ENCODE results near the gene DDIAS.
"Not testable (repeated sequence)": the region's sequence is repeated elsewhere in the genome, so short reads cannot be mapped to it uniquely, and the experiment has no call there.

DDIAS gene

DNA sequence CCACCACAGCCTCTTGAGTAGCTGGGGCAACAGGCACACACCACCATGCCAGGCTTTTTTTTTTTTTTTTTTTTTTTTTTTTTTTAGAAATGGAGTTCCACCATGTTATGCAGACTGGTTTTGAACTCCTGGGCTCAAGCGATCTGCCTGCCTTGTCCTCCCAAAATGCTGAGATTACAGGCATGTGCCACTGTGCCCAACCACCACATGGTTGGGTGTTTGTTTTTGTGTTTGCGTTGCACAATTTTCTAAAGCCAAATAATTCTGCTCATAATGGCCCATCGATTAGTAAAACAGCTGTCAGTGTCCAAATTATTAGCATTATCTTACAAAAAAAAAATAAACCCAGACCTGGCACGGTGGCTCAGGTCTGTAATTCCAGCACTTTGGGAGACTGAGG is 65.8 kb downstream of the DDIAS start:
- DNase-seq (ENCODE audit: low read depth, low spot score): no peak

DNA sequence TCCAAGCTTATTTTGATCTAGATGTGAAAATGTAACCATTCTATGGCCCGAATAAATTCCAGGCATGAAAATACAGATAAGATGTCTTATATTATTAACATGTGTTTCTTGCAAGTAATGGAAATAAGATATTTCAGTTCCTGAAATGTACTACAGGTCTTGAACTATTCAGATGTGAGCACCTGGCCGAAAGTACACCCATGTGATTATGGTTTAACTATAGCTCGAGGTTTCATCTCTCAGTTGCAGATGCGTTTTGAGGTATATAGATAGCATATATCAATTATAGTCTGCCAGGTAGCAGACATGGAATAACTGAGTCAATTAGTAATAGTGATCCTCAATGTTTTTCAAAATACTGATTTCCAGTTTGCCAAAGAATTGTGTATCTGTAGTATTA is 68.3 kb downstream of the DDIAS start:
- DNase-seq (ENCODE audit: low read depth, low spot score): no peak

DNA sequence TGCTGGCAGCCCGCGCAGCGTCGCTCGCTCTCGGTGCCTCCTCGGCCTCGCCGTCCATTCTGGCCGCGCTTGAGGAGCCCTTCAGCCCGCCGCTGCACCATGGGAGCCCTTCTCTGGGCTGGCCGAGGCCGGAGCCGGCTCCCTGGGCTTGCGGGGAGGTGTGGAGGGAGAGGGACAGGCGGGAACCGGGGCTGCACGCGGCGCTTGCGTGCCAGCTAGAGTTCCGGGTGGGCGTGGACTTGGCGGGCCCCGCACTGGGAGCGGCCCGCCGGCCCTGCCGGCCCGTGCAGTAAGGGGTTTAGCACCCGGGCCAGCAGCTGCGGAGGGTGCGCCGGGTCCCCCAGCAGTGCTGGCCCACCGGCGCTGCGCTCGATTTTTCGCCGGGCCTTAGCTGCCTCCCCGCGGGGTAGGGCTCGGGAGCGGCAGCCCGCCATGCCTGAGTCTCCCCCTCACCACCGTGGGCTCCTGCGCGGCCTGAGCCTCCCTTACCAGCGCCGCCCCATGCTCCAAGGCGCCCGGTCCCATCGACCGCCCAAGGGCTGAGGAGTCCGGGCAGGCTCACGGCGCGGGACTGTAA is 69.1 kb downstream of the DDIAS start:
- DNase-seq (ENCODE audit: low read depth, low spot score): not testable (repeated sequence)

DNA sequence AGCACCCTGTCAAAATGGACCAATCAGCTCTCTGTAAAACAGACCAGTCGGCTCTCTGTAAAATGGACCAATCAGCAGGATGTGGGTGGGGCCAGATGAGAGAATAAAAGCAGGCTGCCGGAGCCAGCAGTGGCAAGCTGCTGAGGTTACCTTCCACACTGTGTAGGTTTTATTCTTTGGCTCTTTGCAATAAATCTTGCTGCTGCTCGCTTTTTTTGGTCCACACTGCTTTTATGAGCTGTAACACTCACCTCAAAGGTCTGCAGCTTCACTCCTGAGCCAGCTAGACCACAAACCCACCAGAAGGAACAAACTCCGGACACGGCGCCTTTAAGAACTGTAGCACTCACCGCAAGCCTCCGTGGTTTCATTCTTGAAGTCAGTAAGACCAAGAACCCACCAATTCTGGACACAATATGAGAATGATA is 70.0 kb downstream of the DDIAS start:
- DNase-seq (ENCODE audit: low read depth, low spot score): not testable (repeated sequence)

DNA sequence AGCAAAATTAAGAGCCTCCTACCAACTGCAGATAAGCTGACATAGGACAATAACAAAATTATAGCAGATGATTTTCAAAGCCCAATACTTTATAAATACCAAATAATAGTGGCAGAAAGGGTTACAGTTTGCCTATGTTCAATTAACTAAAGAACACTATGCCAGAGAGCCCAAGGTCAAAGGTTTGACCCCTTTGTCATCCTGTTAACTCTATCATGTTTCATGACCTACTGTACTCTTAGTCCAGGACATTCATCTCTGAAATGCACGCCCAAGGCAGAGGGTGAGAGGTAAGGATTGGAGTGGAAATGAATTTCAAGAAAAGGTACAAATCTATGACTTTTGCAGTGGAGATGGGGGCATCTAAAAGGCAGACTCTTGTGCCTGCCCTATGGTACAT is 70.6 kb downstream of the DDIAS start:
- no peak for DNase-seq (ENCODE audit: low read depth, low spot score)

DNA sequence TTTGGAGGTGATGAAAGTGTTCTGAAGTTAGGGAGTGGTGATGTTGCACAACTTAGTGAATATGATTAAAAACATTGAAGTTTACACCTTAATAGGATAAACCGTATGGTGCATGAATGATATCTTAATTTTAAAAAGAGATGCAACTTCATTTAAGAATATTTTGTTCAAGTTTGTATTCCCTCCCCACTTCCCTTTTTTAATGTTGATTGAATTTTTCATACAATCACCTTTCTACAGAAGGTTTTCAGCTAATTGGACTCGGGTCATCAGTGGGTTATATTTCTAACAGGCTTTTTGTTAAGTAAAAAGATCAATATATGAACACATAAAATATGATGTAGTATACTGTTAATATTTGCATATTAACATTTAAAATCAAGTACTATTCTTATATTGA is 72.6 kb downstream of the DDIAS start:
- no peak for DNase-seq (ENCODE audit: low read depth, low spot score)

DNA sequence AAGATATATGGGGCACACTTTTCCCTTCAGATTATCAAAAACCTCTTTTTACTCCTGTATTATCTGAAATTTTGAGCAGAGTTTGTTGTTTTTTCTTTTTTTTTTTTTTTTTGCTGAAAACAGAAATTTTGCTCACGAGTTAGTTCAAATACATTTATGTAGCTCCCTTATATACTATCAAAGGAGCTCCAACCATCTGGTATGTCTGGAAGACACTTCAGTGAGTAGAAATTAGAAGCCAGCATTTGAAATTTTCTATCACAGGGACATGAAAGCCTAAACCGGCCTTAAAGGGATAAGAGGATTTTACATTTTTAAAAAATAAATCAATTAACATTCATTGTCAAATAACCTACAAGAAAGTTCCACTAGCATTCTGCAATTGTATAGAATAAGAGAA is 73.3 kb downstream of the DDIAS start:
- no peak for DNase-seq (ENCODE audit: low read depth, low spot score)

DNA sequence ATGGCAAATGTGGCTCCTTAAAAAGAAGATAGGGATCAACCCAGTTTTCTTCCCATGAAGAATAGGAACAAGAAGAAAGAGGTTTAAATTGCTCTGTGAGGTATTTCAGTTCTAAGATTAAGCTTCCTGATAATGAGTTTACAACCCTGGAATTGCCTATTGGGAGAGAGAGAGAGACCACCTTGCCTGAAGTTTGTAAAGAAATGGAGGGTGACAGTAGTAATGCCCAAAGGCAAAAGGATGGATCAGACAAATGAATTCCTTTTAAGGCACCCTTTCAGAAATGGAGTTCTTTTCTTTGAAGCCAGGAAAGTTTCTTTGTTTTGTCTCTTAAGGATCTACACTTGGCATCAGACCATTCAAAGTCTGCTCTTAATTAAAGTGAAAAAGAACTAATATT is 74.3 kb downstream of the DDIAS start:
- no peak for DNase-seq (ENCODE audit: low read depth, low spot score)

DNA sequence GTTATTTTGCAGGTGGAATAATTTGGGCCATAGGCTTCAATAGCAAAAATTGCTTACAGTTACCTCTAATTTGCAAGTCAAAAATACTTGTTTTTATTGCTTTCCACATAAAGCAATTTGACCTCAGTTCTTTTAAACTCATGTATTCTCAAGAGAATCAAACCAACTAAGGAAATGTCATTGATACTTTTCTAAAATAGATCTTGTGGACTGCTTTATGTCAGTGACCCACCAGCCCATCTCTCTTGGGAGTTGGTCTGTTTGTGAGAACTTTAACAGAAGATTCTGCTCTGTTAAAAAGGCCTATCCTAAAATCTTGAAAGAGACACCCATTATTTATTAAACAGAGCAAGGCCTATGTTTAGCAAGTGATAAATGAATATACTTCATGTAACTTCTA is 75.2 kb downstream of the DDIAS start:
- DNase-seq (ENCODE audit: low read depth, low spot score): no peak

DNA sequence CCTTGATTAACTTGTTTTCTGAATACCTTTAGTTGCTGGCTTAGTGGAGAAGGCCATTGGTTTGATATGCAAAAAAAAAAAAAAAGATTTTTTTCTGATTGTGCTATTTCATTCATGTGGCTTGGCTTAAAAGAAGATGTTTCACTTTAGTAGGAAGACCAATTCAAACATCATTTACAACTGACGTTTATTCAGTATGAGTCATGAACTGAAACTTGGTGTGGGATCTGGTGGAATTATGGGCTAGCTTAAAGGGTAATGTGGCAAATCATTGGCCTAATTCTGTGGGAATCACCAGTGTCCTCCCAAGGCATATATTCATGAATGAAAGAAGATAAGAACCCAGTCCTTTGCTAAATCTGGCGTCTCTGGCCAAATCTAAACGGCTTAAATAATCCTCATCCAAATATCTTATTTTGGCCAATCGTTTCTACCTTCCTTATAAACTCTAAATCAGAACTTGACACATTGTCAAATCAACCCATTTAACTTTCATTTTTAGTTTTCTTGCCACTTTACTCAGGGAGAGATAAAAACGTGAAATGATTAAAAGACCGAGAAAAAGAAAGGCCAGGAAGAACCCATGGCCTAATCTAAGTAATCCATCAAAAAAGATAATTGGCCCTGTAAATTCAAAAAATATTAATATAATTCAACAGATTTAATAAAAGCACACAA is 77.0 kb downstream of the DDIAS start:
- DNase-seq (ENCODE audit: low read depth, low spot score): no peak

DNA sequence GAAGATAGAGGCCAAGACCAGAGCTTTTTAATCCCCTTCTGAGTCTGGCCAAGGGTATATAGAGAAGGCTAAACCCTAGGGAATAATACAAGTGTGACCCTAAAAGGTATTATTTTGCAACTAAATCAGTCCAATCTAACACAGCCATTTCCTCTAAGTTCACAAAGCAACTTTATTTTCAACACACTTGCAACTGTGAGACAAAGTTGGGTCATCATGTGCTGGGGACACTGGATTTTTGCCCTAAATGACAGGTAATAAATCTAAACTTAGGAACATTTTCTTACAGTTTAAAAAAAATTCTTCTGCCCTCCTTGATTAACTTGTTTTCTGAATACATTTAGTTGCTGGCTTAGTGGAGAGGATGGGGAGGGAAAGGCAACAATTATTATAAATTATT is 78.3 kb downstream of the DDIAS start:
- DNase-seq (ENCODE audit: low read depth, low spot score): no peak

DNA sequence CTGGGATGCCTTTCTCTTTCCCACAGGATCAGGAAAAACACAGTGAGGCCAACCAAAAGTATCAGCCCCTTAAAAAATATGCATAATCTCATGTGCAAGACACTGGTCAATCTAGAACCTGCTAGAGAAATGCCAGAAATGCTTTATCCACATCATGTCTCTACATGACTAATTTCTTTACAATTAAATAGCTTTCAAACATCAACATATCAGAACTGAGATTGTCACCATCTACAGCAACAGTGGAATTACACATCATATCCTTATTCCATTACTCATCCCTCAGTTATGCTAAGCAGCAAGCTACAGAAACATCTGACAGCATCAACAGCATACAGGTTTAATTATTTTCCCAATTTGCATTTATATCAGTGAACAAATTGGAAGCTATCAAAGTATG is 78.8 kb downstream of the DDIAS start:
- DNase-seq (ENCODE audit: low read depth, low spot score): no peak

DNA sequence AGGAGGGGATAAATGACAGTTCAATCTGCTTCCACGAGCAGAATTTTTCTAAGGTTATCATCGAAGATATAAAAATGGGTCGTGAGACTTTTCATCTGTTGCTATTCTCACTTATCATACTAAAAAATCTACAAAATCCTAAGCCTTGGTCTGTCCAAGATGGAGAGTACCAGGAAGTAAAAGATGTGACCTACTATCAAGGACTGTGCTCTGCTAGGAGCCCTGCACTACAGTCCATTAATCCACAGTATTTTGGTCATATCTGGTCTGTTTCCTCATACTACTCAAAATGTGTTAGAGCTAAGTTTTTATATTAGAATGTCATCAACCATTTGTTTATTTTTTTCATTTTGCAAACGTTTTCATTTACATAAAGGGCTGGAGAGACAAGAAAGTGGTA is 79.4 kb downstream of the DDIAS start:
- DNase-seq (ENCODE audit: low read depth, low spot score): no peak

DNA sequence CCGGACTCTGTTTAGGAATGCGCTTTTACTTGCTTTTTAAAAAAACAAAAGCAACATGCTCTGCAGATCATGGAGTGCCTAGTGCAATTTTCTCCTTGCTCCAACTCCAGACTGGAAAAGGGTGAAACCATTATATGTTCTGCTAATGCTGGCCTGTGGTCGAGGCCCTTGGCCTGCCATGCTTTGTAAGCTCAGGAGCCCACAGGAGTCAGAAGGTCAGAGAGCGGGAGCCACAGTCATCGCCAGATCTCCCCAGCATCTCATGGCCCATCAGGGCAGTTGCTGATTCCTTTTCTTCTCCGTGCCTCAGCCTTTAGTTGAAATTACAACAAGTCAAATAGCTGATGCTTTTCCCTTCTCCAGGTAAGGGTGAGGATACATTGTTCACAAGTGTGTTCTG is 80.3 kb downstream of the DDIAS start:
- DNase-seq (ENCODE audit: low read depth, low spot score): no peak
